NCI-H1436 (cell line): ENCODE results near the gene ADGRD1.

Experiments used
- DNase-seq: peaks from one replicate; lab custom pipeline; 2025; lab: John Stamatoyannopoulos, UW

ADGRD1 gene

DNA sequence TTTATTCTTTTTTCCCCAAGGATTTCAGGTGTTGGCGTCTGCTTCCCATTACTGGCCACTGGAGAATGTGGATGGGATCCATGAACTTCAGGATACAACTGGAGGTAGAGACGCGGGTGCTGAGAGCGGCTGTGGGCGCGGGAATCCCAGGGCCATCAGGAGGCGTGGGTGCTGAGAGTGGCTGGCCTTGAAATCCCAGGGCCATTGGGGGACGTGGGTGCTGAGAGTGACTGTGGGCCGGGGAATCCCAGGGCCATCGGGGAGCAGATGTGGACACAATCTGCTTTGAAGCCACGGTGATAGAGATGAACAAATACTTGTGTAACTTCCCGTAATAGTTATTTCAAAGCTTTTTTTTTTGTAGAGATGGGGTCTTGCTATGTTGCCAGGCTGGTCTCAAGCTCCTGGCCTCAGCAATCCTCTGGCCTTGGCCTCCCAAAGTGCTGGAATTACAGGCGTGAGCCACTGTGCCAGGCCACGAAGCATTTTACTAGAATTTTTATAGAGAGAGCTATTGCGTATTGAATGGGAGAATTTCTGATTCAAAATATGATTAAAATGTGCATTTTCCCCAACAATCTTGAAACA, 12.8 kb downstream of the ADGRD1 start:
- no peak for DNase-seq

DNA sequence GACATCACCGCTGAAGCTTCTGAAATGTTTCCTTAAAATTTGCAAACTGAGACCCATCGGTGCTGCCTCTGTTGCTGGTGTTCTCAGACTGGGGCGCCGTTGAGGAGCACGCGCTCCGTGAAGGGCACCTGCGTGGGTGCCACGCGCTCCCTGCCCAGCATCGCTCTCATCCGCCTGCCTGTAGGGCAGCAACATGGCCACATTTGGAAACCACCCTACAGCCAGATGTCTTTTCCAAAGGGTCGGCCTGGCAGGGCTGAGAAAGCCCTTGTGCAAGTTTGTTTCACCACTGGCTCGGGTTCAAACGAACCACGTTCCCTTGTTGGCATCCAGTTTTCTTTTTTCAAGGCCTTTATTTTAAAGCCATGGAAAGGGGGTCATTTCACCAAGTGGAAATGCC, 13.9 kb downstream of the ADGRD1 start:
- DNase-seq: no peak

DNA sequence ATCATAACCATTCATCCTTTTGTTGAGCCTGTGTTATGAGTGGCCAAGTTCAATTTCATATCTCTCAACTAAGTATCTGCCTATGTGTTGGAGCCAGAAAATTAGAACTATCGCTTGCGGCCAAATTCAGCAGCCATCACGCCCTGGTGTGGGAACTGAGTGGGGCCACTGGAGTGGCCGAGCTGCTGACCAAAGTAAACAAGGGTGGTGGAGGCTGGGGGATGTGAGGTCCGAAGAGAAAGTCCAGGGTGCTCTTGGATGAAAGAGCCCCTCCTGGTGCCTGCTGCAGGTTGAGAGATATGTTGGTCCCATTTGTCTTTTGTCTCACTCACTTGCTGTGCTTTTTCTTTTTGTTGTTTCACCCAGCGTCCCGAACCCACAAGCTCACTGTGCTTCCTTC, 14.9 kb downstream of the ADGRD1 start:
- no peak for DNase-seq

DNA sequence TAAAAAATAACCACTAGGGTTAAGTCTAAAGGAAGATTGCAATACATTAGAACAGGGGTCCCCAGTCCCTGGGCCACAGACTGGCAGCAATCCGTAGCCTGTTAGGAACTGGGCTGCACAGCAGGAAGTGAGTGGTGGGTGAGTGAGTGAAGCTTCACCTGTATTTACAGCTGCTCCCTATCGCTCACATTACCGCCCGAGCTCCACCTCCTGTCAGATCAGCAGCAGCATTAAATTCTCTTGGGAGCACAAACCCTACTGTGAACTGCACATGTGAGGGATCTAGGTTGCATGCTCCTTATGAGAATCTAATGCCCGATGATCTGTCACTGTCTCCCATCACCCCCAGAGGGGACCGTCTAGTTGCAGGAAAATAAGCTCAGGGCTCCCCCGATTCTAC, 15.5 kb downstream of the ADGRD1 start:
- no peak for DNase-seq

- no peak for DNase-seq
Measured at GRCh38 chr12:130970165-130970907, 16.6 kb downstream of the ADGRD1 start.

GRCh38 chr12:130970908-130971233, 17.2 kb downstream of the ADGRD1 start:
- no peak for DNase-seq

DNA sequence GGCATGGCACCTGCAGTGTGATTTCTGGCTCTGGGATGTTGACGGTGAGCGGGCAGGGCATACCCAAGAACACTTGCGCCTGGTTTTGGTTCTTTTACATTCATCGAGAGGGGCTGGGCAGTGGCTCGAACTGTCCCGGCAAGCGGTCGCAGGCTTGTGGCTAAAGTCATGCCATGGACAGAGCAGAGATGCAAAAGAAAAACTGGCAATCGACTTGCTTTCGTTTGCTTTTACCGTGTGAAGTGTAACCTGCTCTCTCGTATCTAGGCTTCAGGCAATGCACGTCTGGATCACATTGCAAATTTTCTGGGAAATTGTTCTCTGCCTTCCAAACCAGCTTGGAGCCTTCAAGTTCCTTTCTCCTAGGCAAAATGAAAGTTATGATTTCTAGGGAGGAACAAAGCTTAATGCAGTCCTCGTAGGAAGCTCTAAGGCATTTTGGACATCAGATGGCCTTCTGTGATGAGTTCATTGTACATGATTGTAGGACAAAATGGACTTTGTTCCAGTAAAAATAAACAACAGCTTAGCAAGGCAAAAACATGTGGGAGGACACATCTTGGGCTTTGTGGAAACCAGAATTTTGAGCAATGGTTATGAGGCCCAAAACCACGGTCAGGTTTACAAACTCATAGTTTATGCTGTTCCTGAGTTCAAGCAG, 18.3 kb downstream of the ADGRD1 start:
- DNase-seq: no peak

GRCh38 chr12:130972586-130972950, 18.9 kb downstream of the ADGRD1 start:
- no peak for DNase-seq

- no peak for DNase-seq
Measured at GRCh38 chr12:130973109-130973508, 19.4 kb downstream of the ADGRD1 start.

DNA sequence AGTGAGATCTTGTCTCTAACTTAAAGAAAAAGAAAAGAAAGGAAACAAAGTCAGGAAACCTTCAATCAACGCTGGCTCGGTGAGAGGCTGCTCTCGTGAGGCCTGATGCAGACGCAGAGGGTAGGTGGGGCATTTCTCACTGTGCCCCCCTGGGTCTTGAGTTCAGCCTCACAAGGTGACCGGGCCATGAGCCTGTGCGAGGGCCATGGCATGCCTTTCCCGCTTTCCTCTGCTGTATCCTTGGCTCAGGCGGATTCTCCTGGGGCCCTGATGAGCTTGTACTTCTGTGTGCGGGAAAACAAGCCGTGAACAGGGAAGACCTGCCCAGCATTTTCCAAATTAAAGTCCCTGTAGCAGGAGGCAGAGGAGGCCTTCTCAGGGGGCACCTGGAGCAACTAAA, 20.2 kb downstream of the ADGRD1 start:
- DNase-seq: no peak

DNA sequence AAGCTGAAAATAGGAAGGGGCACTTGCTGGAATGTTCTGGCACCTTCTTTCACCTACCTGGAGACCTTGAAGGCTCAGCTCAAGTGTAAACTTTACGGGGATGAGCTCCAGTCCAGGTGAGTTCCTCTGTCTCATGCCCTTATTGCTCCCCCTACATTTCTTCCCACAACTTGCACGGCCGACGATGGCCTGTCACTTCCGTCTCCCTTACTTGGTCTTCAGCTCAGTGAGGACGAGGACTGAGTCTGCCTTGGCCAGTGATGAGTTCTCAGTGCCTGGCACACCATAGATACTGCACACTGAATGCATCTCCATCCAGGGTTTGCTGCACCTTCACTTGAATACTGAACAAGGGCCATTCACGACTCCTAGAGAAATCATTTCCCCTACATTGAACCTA, 21.4 kb downstream of the ADGRD1 start:
- no peak for DNase-seq

DNA sequence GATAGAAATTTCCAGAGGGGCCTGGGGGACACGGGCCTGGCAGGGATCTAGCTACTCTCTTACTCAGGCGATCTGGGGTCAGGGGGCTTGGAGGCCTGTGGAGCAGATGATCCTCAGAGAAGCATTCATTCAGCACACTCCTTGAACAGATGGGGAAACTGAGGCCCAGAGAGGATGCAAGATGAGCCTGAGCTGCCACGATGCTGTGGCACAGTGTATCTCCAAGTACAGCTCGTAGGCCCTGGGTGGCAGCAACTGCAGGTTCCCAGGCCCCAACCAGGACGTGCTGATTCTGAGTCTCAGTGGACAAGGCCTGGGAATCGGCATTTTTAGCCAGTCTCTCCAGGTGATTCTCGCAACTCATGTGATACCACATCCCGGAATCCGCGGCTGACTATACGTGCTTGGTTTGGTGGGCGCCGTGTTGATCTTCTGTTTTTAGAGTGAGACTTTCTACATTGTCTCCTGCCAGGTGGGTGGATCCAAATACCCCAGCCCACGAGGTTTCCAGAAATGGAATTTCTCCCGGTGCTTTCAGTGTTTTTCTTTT, 22.5 kb downstream of the ADGRD1 start:
- DNase-seq: no peak

GRCh38 chr12:130977046-130977742, 23.5 kb downstream of the ADGRD1 start:
- no peak for DNase-seq

GRCh38 chr12:130977743-130978095, 24.0 kb downstream of the ADGRD1 start:
- no peak for DNase-seq

- no peak for DNase-seq
Measured at GRCh38 chr12:130978785-130979184, 25.1 kb downstream of the ADGRD1 start.

- DNase-seq: no peak
Measured at GRCh38 chr12:130981074-130981742, 27.5 kb downstream of the ADGRD1 start.

GRCh38 chr12:130981911-130982310, 28.2 kb downstream of the ADGRD1 start:
- no peak for DNase-seq

DNA sequence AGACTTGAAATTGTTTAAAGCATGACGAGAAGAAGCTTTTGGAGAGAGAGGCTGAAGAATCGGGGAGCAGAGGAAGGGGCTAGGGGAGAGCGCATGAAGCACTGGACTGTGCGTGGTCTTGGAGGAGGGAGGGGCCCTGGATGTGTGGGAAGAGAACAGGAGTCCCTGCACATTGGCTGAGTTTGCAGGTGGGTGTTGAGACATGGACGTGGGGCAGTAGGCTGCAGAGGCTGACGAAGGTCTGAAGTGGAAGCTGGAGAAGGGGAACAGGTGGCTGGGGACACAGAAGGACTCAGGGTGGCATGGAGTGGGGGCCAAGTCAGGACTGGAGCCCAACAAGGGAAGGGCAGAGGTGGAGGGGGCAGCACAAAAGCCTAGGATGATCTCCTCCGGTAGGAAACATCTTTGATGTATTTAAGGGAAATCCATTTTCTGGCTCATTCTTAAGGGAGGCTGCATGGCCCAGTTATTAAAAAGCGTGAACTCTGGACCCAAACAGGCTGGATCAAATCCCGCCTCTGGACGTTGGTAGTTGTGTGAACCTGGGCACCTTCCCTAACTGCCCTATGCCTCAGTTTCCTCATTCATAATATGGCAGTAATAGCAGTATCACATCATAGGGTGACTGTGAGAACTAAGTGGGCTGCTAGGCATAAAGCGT, 29.0 kb downstream of the ADGRD1 start:
- no peak for DNase-seq

DNA sequence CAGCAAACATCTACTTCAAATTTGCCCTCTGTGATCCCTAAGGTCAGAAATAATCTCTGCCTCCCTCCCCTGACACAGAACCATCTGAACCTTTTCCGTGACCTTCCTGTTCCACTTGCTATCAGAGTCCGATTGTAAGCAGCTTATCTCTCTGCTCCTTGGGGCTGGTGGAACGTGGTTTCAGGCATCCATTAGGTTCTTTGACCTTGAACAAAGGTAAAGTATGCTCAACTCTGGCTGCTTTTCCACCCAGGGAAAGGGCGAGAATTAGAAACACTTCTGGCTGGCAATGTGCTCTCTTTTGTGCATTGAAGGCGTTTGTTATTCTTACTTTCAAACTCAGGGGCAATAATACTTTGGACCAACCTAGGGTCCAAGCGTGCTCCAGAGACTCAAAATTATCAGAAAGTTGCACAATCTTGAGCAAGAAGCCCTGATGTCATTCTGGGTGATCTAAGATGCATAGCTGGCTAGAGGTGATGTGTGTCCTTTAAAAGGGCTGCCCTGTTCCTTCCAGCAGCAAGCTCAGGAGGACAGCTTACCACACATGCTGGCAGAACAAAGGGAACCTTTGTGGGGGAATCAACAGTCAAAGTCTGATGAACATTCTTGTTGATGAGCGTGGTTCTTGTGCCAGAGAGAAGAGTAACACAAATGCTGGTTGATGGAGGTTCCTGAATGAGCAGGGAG, 29.8 kb downstream of the ADGRD1 start:
- DNase-seq: no peak

DNA sequence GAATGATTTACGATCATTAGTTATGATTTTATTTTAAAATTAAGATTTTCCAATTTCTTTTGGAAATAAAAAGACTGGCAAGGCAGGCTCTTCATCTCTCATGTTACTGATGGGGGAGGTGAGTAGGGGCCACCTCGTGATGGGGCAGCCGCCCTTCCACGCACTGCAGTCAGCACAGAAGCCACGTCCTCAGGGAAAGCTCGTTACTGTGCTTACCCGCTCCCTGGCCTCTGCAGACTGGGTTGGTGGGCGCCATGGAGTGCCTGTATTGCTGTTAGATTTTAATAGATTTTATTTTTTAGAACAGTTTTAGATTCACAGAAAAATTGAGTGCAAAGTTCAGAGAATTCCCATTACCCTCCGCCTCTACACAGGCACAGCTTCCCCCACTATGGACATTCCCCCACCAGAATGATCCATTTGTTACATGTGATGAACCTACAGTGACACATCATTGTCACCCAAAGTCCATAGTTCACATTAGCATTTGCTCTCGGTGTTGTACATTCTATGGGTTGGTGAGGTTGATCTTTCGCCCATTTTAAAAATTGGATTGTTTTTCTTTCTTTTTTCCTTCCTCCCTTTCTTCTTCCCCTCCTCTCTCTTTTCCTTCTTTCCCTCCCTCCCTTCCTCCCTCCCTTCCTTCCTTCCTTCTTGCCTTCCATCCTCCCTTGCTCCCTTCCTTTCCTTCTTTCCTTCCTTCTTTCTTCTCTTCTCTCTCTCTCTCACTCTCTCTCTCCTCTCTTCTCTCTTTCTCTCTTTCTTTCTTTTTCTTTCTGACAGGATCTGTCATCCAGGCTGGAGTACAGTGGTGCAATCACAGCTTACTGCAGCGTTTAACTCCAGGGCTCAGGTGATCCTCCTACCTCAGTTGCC, 30.7 kb downstream of the ADGRD1 start:
- DNase-seq: no peak
